ENCODE results near the gene INPP5D. TPM values are rescaled to one million over a fixed set of nuclear protein-coding genes. Genes with fewer than 3 reads are reported as not detected.

The INPP5D gene
- total RNA-seq, 1 experiment from 2014 or later, result 12.7 TPM

GRCh38 chr2:233130024-233130423 lies 69.9 kb downstream of the INPP5D start:
- Histone ChIP-seq H3K14ac (ENCODE audit: insufficient read depth, low read length) (no peak overlapping the region), H2BK12ac (ENCODE audit: insufficient read length, low read depth, low read length) (no peak overlapping the region), H3K27ac (ENCODE audit: insufficient read length, low read depth, low read length) (no peak overlapping the region), H2AFZ (ENCODE audit: low read length) (no peak overlapping the region), H3K23ac (ENCODE audit: insufficient read length, low read depth, low read length) (no peak overlapping the region), H3T11ph (ENCODE audit: low read length) (no peak overlapping the region), H3K9ac (ENCODE audit: extremely low read depth, insufficient read length, low read length) (no peak overlapping the region), H2BK5ac (ENCODE audit: insufficient read length, low read length) (no peak overlapping the region), H3K27me3 (ENCODE audit: insufficient read depth, low read length) (no peaks in the 10 kb centered on the region), H3K4ac (ENCODE audit: low read depth, low read length) (no peak overlapping the region), H2AK5ac (ENCODE audit: insufficient read length, low read length) (no peak overlapping the region), H2BK15ac (ENCODE audit: low read depth, low read length) (no peak overlapping the region), H3K4me2 (ENCODE audit: insufficient read depth, insufficient read length, low read length) (no peak overlapping the region), H3K56ac (ENCODE audit: insufficient read length, low read depth, low read length) (no peak overlapping the region), H3K79me1 (ENCODE audit: insufficient read depth, low read depth, low read length, poor library complexity, severe bottlenecking) (no peaks in the 10 kb centered on the region), H4K8ac (replicated peaks; ENCODE audit: insufficient read length, low read depth, low read length) (no peak overlapping the region), H3K79me2 (ENCODE audit: insufficient read depth, low read length) (no peaks in the 10 kb centered on the region), H4K5ac (ENCODE audit: insufficient read length, low read depth, low read length) (no peak overlapping the region), H3K18ac (ENCODE audit: insufficient read length, low read depth, low read length) (no peak overlapping the region), H3K23me2 (ENCODE audit: insufficient read length, low read depth, low read length, poor library complexity, severe bottlenecking) (no peaks in the 10 kb centered on the region), H3K9me3 (ENCODE audit: control insufficient read depth, low read depth, low read length) (no peaks in the 10 kb centered on the region), H3K4me1 (ENCODE audit: insufficient read depth, low read length) (no peaks in the 10 kb centered on the region), H2BK20ac (ENCODE audit: low read depth, low read length, poor library complexity, severe bottlenecking) (no peak overlapping the region), H4K91ac (ENCODE audit: insufficient read length, low read depth, low read length) (no peak overlapping the region), H2BK120ac (ENCODE audit: low read depth, low read length, poor library complexity, severe bottlenecking) (no peak overlapping the region), H4K20me1 (ENCODE audit: control insufficient read depth, insufficient read depth, insufficient read length) (no peaks in the 10 kb centered on the region)
- Mint-ChIP-seq H3K36me3 (ENCODE audit: insufficient read depth in 1 of 3, low read depth in 3 of 3) (peaks cover 0 to 4% (median 0%) of the 10 kb centered on the region in 3 experiments; a peak in 2 of 7 replicates), H3K27ac (no peak overlapping the region; a peak in 1 of 7 replicates), H3K9me3 (no peaks in the 10 kb centered on the region; a peak in 1 of 5 replicates), H3K4me3 (no peak overlapping the region), H3K4me1 (peaks cover 15 to 24% of the 10 kb centered on the region in 2 experiments), H3K27me3 (ENCODE audit: low read depth) (no peaks in the 10 kb centered on the region; the same call in 1 of the 2 replicates)
- TF ChIP-seq, protein P1, sequence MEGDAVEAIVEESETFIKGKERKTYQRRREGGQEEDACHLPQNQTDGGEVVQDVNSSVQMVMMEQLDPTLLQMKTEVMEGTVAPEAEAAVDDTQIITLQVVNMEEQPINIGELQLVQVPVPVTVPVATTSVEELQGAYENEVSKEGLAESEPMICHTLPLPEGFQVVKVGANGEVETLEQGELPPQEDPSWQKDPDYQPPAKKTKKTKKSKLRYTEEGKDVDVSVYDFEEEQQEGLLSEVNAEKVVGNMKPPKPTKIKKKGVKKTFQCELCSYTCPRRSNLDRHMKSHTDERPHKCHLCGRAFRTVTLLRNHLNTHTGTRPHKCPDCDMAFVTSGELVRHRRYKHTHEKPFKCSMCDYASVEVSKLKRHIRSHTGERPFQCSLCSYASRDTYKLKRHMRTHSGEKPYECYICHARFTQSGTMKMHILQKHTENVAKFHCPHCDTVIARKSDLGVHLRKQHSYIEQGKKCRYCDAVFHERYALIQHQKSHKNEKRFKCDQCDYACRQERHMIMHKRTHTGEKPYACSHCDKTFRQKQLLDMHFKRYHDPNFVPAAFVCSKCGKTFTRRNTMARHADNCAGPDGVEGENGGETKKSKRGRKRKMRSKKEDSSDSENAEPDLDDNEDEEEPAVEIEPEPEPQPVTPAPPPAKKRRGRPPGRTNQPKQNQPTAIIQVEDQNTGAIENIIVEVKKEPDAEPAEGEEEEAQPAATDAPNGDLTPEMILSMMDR (conservative IDR thresholded peaks at IDR 0.05), result no peak
- whole genome bisulfite sequencing (ENCODE audit: extremely low coverage, insufficient read length, low lambda C conversion rate), result no CpG with 5 or more reads among the region's 6 CpGs
- DNase-seq, result no peak
